ENCODE measurements around the gene NECAB2.

DNA sequence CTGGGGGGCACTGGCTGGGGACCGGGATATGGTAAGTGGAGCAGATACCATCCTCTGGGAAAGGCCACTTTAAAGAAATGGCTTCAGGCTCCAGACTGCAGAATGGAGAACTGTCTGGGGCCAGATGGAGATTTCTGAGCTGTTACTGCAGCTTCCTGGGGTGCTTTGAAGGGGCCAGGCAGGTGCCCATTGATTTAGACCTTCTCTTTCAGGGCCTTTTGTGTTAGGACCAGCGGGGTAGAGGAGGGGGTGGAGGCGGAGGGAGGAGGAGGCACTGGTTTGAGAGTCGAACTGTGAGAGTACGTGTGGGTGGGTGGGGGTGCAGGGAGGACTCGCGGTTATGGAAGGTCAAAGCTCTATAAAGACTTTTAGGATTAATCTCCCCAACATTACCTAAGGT lies 11.4 kb downstream of the NECAB2 start:
- TF ChIP-seq, protein P1, sequence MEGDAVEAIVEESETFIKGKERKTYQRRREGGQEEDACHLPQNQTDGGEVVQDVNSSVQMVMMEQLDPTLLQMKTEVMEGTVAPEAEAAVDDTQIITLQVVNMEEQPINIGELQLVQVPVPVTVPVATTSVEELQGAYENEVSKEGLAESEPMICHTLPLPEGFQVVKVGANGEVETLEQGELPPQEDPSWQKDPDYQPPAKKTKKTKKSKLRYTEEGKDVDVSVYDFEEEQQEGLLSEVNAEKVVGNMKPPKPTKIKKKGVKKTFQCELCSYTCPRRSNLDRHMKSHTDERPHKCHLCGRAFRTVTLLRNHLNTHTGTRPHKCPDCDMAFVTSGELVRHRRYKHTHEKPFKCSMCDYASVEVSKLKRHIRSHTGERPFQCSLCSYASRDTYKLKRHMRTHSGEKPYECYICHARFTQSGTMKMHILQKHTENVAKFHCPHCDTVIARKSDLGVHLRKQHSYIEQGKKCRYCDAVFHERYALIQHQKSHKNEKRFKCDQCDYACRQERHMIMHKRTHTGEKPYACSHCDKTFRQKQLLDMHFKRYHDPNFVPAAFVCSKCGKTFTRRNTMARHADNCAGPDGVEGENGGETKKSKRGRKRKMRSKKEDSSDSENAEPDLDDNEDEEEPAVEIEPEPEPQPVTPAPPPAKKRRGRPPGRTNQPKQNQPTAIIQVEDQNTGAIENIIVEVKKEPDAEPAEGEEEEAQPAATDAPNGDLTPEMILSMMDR (IDR thresholded peaks at IDR 0.05), result no peak
- no peak for TF ChIP-seq POLR2A (IDR thresholded peaks at IDR 0.05)
- TF ChIP-seq POLR2AphosphoS5 (IDR thresholded peaks at IDR 0.05), result no peak
- no peak for TF ChIP-seq EP300 (IDR thresholded peaks at IDR 0.05)
